HK-2 (cell line): ENCODE data around the gene FAM171A2.
A peak's percentile ranks its signal among the peaks of the same experiment; 100 is the strongest.

Source experiments
- DNase-seq: peaks from one replicate; pipeline ENCODE4 v3.0.0-alpha.2; 2018; ENCODE audit not compliant: unreplicated experiment

Gene FAM171A2

GRCh38 chr17:44307387-44308186 is 56.1 kb downstream of the FAM171A2 start:
- peak; percentile 59 for DNase-seq

- DNase-seq: no peak
These were observed 59.0 kb downstream of the FAM171A2 start for GRCh38 chr17:44304651-44305050.
